C4-2B (cell line): ENCODE measurements around the gene TMEM14C.

Source experiments
- ZFX ChIP-seq: fragments of 450-650 bp; IDR thresholded peaks from 2 replicates; pipeline ENCODE4 v1.6.1; 2017
- TF ChIP-seq, protein P1 (sequence below): fragments of 450-650 bp; conservative IDR thresholded peaks from 2 replicates; pipeline ENCODE4 v1.5.1; 2017; ENCODE audit warnings: mild to moderate bottlenecking

DNA sequence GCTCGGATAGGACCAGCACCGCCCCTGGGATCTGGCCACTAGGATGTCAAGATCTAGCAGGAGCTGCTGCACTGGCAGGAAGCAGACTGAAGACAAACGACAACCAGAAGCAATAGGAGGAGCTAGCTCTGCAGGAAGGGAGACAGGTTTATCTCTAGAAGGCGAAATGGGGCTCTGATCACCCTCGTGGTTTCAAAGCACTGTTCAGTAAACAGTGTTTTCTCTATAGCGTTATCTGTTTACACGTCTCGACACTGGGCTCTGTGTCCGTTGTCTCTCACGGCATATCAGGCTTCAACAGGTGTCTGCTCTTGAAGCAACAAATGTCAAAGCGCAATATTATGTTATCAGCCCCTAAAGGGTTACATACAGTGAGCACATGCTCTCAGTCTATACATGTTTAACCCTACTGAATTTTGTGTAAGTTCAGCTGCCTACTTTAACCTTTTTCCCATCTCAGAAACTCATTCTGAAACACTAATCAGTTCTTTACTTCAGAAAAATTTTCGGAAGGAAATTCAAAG, 48.6 kb downstream of the TMEM14C start:
- TF ChIP-seq, protein P1, sequence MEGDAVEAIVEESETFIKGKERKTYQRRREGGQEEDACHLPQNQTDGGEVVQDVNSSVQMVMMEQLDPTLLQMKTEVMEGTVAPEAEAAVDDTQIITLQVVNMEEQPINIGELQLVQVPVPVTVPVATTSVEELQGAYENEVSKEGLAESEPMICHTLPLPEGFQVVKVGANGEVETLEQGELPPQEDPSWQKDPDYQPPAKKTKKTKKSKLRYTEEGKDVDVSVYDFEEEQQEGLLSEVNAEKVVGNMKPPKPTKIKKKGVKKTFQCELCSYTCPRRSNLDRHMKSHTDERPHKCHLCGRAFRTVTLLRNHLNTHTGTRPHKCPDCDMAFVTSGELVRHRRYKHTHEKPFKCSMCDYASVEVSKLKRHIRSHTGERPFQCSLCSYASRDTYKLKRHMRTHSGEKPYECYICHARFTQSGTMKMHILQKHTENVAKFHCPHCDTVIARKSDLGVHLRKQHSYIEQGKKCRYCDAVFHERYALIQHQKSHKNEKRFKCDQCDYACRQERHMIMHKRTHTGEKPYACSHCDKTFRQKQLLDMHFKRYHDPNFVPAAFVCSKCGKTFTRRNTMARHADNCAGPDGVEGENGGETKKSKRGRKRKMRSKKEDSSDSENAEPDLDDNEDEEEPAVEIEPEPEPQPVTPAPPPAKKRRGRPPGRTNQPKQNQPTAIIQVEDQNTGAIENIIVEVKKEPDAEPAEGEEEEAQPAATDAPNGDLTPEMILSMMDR = no peak
- TF ChIP-seq ZFX = no peak
